LNCaP clone FGC (cell line): ENCODE results near the gene ANXA7.
"Not testable (repeated sequence)": the region's sequence is repeated elsewhere in the genome, so short reads cannot be mapped to it uniquely, and the experiment has no call there.

Experiments used
- DNase-seq: peaks from one replicate; pipeline ENCODE4 v3.0.0-alpha.2; 2011; ENCODE audit warnings: low read depth
- H3K4me3 ChIP-seq: 2 replicates; pipeline ENCODE4 v1.5.1; 2011; ENCODE audit warnings: mild to moderate bottlenecking, low read depth, low read length, control low read depth
- TF ChIP-seq, protein P1 (sequence below): IDR thresholded peaks from 2 replicates; pipeline ENCODE4 v1.5.1; 2012; ENCODE audit warnings: mild to moderate bottlenecking; ENCODE audit not compliant: control insufficient read depth, insufficient read depth; ENCODE audit errors: extremely low read depth

Gene ANXA7

DNA sequence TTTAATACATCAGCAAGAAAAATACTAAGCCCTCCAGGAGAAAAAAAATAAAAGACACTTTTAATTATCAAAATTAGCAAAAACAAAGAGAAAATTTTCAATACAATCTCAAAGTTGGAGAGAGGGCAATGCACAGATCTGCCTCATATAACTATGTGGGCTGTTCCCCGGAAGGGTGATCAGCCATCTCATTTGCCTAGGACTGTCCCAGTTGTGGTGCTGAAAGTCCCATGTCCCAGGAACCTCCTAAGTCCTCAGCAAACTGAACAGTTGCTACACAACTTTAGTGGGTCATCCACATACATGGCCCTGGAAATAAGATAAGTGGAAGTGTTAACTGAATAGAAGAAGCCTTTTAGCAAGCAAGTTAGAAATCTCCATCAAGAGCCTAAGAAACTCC is 69.6 kb downstream of the ANXA7 start:
- no peak for DNase-seq
- TF ChIP-seq, protein P1, sequence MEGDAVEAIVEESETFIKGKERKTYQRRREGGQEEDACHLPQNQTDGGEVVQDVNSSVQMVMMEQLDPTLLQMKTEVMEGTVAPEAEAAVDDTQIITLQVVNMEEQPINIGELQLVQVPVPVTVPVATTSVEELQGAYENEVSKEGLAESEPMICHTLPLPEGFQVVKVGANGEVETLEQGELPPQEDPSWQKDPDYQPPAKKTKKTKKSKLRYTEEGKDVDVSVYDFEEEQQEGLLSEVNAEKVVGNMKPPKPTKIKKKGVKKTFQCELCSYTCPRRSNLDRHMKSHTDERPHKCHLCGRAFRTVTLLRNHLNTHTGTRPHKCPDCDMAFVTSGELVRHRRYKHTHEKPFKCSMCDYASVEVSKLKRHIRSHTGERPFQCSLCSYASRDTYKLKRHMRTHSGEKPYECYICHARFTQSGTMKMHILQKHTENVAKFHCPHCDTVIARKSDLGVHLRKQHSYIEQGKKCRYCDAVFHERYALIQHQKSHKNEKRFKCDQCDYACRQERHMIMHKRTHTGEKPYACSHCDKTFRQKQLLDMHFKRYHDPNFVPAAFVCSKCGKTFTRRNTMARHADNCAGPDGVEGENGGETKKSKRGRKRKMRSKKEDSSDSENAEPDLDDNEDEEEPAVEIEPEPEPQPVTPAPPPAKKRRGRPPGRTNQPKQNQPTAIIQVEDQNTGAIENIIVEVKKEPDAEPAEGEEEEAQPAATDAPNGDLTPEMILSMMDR: no peak
- H3K4me3 ChIP-seq: no peak overlapping the region

DNA sequence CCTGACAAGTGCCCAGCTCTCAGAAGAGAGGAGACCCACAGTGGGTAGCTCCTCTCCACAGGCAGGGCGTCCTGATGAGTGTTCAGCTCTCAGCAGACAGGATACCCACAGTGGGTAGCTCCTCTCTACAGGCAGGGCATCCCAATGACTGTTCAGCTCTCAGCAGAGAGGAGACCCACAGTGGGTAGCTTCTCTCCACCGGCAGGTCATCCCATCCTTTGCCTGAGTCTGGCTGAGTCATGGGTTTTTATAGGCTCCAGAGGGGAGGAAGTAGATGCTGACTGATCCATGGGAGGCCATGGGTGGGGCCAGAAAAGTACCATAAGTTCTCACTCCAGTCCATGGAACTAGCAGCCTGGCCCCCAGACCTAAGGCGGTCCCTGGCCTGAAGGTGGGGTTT is 73.7 kb downstream of the ANXA7 start:
- no peak for DNase-seq
- H3K4me3 ChIP-seq: no peak overlapping the region
- TF ChIP-seq, protein P1: no peak

DNA sequence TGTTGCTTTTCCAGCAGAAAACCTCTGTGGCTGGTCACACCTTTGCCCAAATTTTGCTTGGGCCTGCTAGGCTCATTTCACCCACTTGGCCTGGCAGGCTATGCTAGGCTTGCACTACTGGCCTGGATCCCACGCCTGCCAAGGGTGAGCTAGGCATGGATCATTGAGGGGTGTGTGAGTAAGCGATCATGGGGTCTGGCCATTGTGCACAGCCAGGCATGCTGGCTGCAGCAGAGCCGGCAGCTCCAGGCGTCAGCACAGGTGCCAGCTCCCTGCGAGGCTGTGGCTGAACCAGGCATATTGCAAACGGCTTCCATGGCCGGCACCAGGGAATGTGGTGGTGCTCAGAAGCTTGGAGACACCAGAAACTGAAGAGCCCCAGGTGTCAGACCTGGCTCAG is 74.4 kb downstream of the ANXA7 start:
- DNase-seq: no peak
- TF ChIP-seq, protein P1: no peak
- H3K4me3 ChIP-seq: no peak overlapping the region

DNA sequence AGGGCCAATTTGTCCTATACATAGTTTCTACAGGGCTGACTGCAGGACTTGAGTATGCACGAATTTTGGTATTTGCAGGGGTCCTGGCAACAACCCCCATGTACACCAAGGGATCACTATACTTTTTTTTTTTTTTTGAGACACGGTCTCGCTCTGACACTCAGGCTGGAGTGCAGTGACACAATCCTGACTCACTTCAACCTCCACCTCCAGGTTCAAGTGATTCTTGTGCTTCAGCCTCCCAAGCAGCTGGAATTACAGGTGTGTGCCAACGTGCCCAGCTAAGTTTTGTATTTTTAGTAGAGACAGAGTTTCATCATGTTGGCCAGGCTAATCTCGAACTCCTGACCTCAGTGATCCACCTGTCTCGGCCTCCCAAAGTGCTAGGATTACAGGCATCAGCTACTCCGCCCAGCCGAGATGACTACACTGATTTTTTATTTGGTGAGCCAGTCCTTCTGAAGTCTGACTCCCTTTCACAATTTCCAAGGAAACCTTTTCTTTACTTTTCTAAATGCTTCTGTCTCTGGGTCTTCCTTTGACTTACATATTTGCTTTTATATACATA is 75.0 kb downstream of the ANXA7 start:
- no peak overlapping the region for H3K4me3 ChIP-seq
- DNase-seq: no peak
- TF ChIP-seq, protein P1: no peak

DNA sequence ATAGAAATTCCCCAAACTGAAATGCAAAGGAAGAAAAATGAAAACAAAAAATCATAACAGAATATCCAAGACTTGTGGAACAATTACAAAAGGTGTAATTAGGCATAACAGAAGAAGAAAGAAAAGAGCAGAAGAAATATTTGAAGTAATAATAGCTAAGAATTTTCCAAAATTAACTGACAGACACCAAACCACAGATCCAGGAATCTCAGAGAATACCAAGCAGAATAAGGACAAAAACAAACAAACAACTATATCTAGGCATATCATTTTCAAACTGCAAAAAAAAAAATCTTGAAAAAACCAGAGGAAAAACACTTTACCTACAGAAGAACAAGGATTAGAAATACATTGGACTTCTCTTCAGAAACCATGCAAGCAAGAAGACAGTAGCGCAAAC is 80.7 kb downstream of the ANXA7 start:
- DNase-seq: no peak
- TF ChIP-seq, protein P1: no peak
- no peak overlapping the region for H3K4me3 ChIP-seq

DNA sequence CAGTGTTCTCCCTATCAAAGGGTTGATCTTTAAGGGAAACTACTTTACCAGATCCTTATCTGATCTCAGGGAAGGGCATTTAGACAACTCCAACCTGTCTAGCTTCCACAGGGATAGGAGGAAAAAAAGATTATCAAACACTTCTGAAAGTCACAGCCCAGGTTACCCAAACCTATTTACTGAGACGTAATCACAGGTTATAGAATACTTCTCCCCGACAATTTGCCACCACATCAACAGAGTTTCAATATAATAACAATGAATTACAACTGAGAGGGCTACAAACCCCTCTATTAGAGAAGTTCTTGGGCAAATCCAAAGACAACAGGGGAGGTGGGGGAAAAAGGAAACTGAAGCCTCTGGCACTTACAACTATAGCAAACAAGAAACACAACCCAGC is 81.5 kb downstream of the ANXA7 start:
- peak overlapping the region; percentile 35 for H3K4me3 ChIP-seq
- DNase-seq: peak; percentile 43
- TF ChIP-seq, protein P1: no peak

DNA sequence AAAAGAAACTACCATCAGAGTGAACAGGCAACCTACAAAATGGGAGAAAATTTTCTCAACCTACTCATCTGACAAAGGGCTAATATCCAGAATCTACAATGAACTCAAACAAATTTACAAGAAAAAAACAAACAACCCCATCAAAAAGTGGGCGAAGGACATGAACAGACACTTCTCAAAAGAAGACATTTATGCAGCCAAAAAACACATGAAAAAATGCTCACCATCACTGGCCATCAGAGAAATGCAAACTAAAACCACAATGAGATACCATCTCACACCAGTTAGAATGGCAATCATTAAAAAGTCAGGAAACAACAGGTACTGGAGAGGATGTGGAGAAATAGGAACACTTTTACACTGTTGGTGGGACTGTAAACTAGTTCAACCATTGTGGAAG is 85.3 kb downstream of the ANXA7 start:
- not testable (repeated sequence) for DNase-seq, H3K4me3 ChIP-seq

DNA sequence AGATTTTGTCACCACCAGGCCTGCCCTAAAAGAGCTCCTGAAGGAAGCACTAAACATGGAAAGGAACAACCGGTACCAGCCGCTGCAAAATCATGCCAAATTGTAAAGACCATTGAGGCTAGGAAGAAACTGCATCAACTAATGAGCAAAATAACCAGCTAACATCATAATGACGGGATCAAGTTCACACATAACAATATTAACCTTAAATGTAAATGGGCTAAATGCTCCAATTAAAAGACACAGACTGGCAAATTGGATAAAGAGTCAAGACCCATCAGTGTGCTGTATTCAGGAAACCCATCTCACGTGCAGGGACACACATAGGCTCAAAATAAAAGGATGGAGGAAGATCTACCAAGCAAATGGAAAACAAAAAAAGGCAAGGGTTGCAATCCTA is 88.6 kb downstream of the ANXA7 start:
- DNase-seq, H3K4me3 ChIP-seq: not testable (repeated sequence)
